GM12878 (cell line): ENCODE results near the gene ARTN. TPM values are rescaled to one million over a fixed set of nuclear protein-coding genes. Genes with fewer than 3 reads are reported as not detected.

Experiments
- ATAC-seq: fragments of 200-7000 bp; cut with Tn5 transposase; 3 replicates; pipeline ENCODE4 v1.9.1; 2020; ENCODE audit warnings: mild to moderate bottlenecking, moderate library complexity
- BruUV-seq: library from RNA; stranded (reverse); fragments of 400-500 nt; replicated peaks from 2 replicates; lab custom pipeline; 2021; lab: Mats Ljungman, UMichigan
- CTCF ChIA-PET: fragments of 300-600 bp; sonication (Branson Sonifier 250); formaldehyde crosslinking; extraction: SDS; loops from one replicate; lab custom pipeline; 2021; ENCODE audit warnings: inconsistent platforms; lab: Yijun Ruan, JAX
- POLR2A ChIA-PET: fragments of 350-600 bp; formaldehyde crosslinking; extraction: SDS; loops from one replicate; lab custom pipeline; 2021; ENCODE audit warnings: inconsistent platforms; lab: Charles Lee
- RAD21 ChIA-PET: fragments of 300-600 bp; sonication (Branson Sonifier 250); formaldehyde crosslinking; loops from one replicate; lab custom pipeline; 2023; ENCODE audit warnings: antibody characterized with exemption; ENCODE audit not compliant: unreplicated experiment; lab: Charles Lee
- SMC1A ChIA-PET: fragments of 300-600 bp; sonication (Branson Sonifier 250); formaldehyde crosslinking; loops from one replicate; lab custom pipeline; 2023; ENCODE audit not compliant: unreplicated experiment, uncharacterized antibody; lab: Charles Lee
- DNase-seq: peaks from one replicate; pipeline ENCODE4 v3.0.0-alpha.2; 2011; ENCODE audit warnings: low read depth, low spot score
- FAIRE-seq: peaks from 3 replicates; lab custom pipeline; 2011; peaks lifted over from hg19 to GRCh38; lab: Jason Lieb, UNC
- H2AFZ ChIP-seq: 2 replicates; pipeline ENCODE4 v1.6.0; 2011; ENCODE audit warnings: low read depth, low read length, control low read depth; ENCODE audit not compliant: control insufficient read depth
- H3K27ac ChIP-seq: 2 replicates; pipeline ENCODE4 v1.5.1; 2011; ENCODE audit warnings: control low read depth; ENCODE audit not compliant: control insufficient read depth, insufficient read depth
- H3K27me3 ChIP-seq, 2 experiments: replicated peaks in 1 of 2; 2 replicates each; pipeline versions ENCODE4 v1.6.0 to v1.6.1; 2011; ENCODE audit warnings: low read length in 1 of 2; ENCODE audit not compliant: control insufficient read depth in 2 of 2, insufficient read depth in 2 of 2
- H3K36me3 ChIP-seq, 2 experiments: 2 replicates each; pipeline ENCODE4 v1.5.1; 2011; ENCODE audit warnings: low read length in 1 of 2; ENCODE audit not compliant: control insufficient read depth in 2 of 2, insufficient read depth in 2 of 2
- H3K4me1 ChIP-seq: 2 replicates; pipeline ENCODE4 v1.6.1; 2011; ENCODE audit warnings: mild to moderate bottlenecking, low read length, moderate library complexity, mixed read lengths; ENCODE audit not compliant: control insufficient read depth, insufficient read depth
- H3K4me2 ChIP-seq: 2 replicates; pipeline ENCODE4 v1.6.0; 2011; ENCODE audit warnings: control low read depth; ENCODE audit not compliant: control insufficient read depth, insufficient read depth
- H3K4me3 ChIP-seq: fragments of 200-600 bp; sonication (generic); 2 replicates; pipeline ENCODE4 v1.5.1; 2016
- H3K79me2 ChIP-seq: 2 replicates; pipeline ENCODE4 v1.6.0; 2011; ENCODE audit warnings: low read length; ENCODE audit not compliant: control insufficient read depth, insufficient read depth
- H3K9ac ChIP-seq: 2 replicates; pipeline ENCODE4 v1.8.0; 2011; ENCODE audit warnings: low read length, control low read depth, mixed read lengths; ENCODE audit not compliant: control insufficient read depth, insufficient read depth
- H3K9me3 ChIP-seq: replicated peaks from 3 replicates; pipeline ENCODE4 v1.5.1; 2011; ENCODE audit warnings: mild to moderate bottlenecking, low read length; ENCODE audit not compliant: control insufficient read depth, insufficient read depth
- H4K20me1 ChIP-seq: 2 replicates; pipeline ENCODE4 v1.6.0; 2011; ENCODE audit not compliant: control insufficient read depth, insufficient read depth
- CHD2 ChIP-seq: IDR thresholded peaks from 2 replicates; pipeline ENCODE4 v1.6.1; 2011; ENCODE audit warnings: low read depth, low read length, improper control_type of control experiment, borderline replicate concordance
- FOXK2 ChIP-seq: fragments of 450-650 bp; IDR thresholded peaks from 2 replicates; pipeline ENCODE4 v1.6.1; 2017; ENCODE audit warnings: mild to moderate bottlenecking, moderate library complexity
- HDAC6 ChIP-seq: fragments of 200-600 bp; sonication (generic); IDR thresholded peaks from one replicate; pipeline ENCODE4 v1.8.0; 2017; ENCODE audit warnings: antibody characterized with exemption; ENCODE audit not compliant: unreplicated experiment
- IRF4 ChIP-seq: IDR thresholded peaks from 2 replicates; pipeline ENCODE4 v1.6.1; 2011; ENCODE audit warnings: low read depth, low read length
- PAX8 ChIP-seq: fragments of 450-650 bp; IDR thresholded peaks from 2 replicates; pipeline ENCODE4 v1.6.1; 2017; ENCODE audit warnings: mild to moderate bottlenecking, moderate library complexity
- RUNX3 ChIP-seq: IDR thresholded peaks from 2 replicates; pipeline ENCODE4 v1.6.1; 2012; ENCODE audit warnings: low read length, inconsistent platforms
- ZNF622 ChIP-seq: fragments of 450-650 bp; IDR thresholded peaks from 2 replicates; pipeline ENCODE4 v1.6.1; 2017; ENCODE audit warnings: mild to moderate bottlenecking, inconsistent platforms
- WGBS: methylation state at CpG from one replicate; pipeline ENCODE4 v1.1.6; 2016; ENCODE audit warnings: low lambda C conversion rate; ENCODE audit not compliant: insufficient replicate concordance, insufficient coverage; ENCODE audit errors: missing lambda C conversion rate; 5-methylcytosine and 5-hydroxymethylcytosine counted together
- in situ Hi-C: fragments of 300-500 bp; cut with MboI; formaldehyde crosslinking; loops from 9 replicates; pipeline ENCODE4 v1.14.3; 2018; ENCODE audit warnings: mixed read lengths
- intact Hi-C: fragments of 100-400 bp; cut with micrococcal nuclease; formaldehyde crosslinking; loops from one replicate; pipeline ENCODE4 v1.14.2; 2022; ENCODE audit not compliant: unreplicated experiment
- polyA plus RNA-seq, 11 experiments: library from polyadenylated mRNA; depleted of rRNA in 4 of 11; unstranded in 6 of 11; stranded (reverse) in 5 of 11; fragments of >200 nt; fragmentation: Nextera tagmentation in 4 of 11; fragmentation: Illumina TruSeq in 1 of 11; extraction: Ambion mirVana in 4 of 11; extraction: Trizol in 1 of 11; gene quantifications; 1 replicate in 1 of 11; 2 replicates in 10 of 11; pipeline versions ENCODE4 v1.2.1 to v1.2.3, GENCODE V29; 2011 to 2016; ENCODE audit warnings: inconsistent platforms in 2 of 11, missing spikeins in 2 of 11, low read depth in 1 of 11
- total RNA-seq, 4 experiments: library from RNA; depleted of rRNA in 3 of 4; stranded (reverse); fragments of >200 nt in 3 of 4; fragmentation: Illumina TruSeq in 1 of 4; extraction: Trizol in 1 of 4; gene quantifications; 2 replicates each; pipeline versions ENCODE4 v1.2.1 to v1.2.3, GENCODE V29; 2013 to 2021

Gene ARTN
- total and polyA plus RNA-seq, 10 of the 15 experiments (the other 5 are each of a cell fraction or from before 2014, with no cell fraction given): 0.06 to 2.1 (median 0.34) TPM; not detected in 1

GRCh38 chr1:43934986-43935324 is 1.4 kb downstream of the ARTN start:
- no peak for DNase-seq
- BruUV-seq: no TSS peak
- no peak for FAIRE-seq

GRCh38 chr1:43935711-43936427 is 2.3 kb downstream of the ARTN start:
- H3K27ac ChIP-seq: no peak overlapping the region
- no peaks in the 10 kb centered on the region for H4K20me1 ChIP-seq
- ChIA-PET CTCF (interaction anchor here (0.7 to 19.3 kb wide), 51 partner anchors 10 to 883 kb away, joined by 3 to 1117 read pairs (median 6); partner anchors contain the start of genes IPO13, KDM4A and ST3GAL3), RAD21 (interaction anchor here (0.9 to 13.3 kb wide), 26 partner anchors 9 to 697 kb away, joined by 3 to 587 read pairs (median 6); partner anchors contain the start of genes ATP6V0B, IPO13, KDM4A and PTPRF), POLR2A (interaction anchor here (0.6 to 1.9 kb wide), 6 partner anchors 9 to 172 kb away, joined by 3 to 24 read pairs (median 7); no protein-coding TSS in a partner anchor), SMC1A (interaction anchor here (0.7 to 8.7 kb wide), 33 partner anchors 9 to 709 kb away, joined by 3 to 481 read pairs (median 5); partner anchors contain the start of genes IPO13 and KDM4A)
- FAIRE-seq (no peak), ATAC-seq (no peak), DNase-seq (no peak)
- H3K79me2 ChIP-seq: no peaks in the 10 kb centered on the region
- H3K4me3 ChIP-seq: peak overlapping the region; percentile 47; the same call in 1 of the 2 replicates
- H3K4me2 ChIP-seq: peak overlapping the region; percentile 59
- H3K9ac ChIP-seq: no peak overlapping the region; the same call in 1 of the 2 replicates
- intact Hi-C loops (loop anchor here (2.0 kb wide), 1 partner anchor 407 kb away; no protein-coding TSS in a partner anchor), in situ Hi-C loops (loop anchor here (5.0 kb wide), 1 partner anchor 409 kb away; no protein-coding TSS in a partner anchor)
- WGBS: 57% methylated on average over 11 of the region's 48 CpGs
- H3K27me3 ChIP-seq: no peaks in the 10 kb centered on the region
- peaks cover 11% of the 10 kb centered on the region for H3K4me1 ChIP-seq
- no TSS peak for BruUV-seq
- no peaks in the 10 kb centered on the region for H3K9me3 ChIP-seq
- TF ChIP-seq CHD2: no peak
- TF ChIP-seq IRF4: no peak
- no peak for TF ChIP-seq FOXK2
- TF ChIP-seq HDAC6: no peak
- no peak for TF ChIP-seq ZNF622
- H2AFZ ChIP-seq: no peak overlapping the region; the same call in 1 of the 2 replicates
- H3K36me3 ChIP-seq: no peaks in the 10 kb centered on the region

More at GRCh38 chr1:43934986-43935324, 1.4 kb downstream of the ARTN start:
- Histone ChIP-seq H3K79me2 (no peaks in the 10 kb centered on the region), H3K27ac (no peak overlapping the region)
- 36% methylated on average over 5 of the region's 5 CpGs for WGBS
- TF ChIP-seq PAX8 (no peak), RUNX3 (peak; percentile 0; the same call in 1 of the 2 replicates)
- TF ChIP-seq, all 136 proteins: peak for 1
- ATAC-seq: no peak
- Histone ChIP-seq H3K4me3 (no peak overlapping the region), H3K4me2 (no peak overlapping the region), H3K4me1 (peaks cover 11% of the 10 kb centered on the region), H3K9me3 (no peaks in the 10 kb centered on the region), H4K20me1 (no peaks in the 10 kb centered on the region), H3K27me3 (no peaks in the 10 kb centered on the region), H2AFZ (no peak overlapping the region), H3K9ac (no peak overlapping the region), H3K36me3 (no peaks in the 10 kb centered on the region)
- intact Hi-C loops (loop anchor here (1.0 to 5.0 kb wide), 3 partner anchors 98 to 406 kb away; no protein-coding TSS in a partner anchor), in situ Hi-C loops (loop anchor here (5.0 kb wide), 2 partner anchors 173 to 408 kb away; no protein-coding TSS in a partner anchor)
- ChIA-PET SMC1A (interaction anchor here (0.6 to 8.7 kb wide), 52 partner anchors 9 to 708 kb away, joined by 3 to 481 read pairs (median 5); partner anchors contain the start of genes IPO13 and KDM4A), POLR2A (interaction anchor here (0.6 to 1.9 kb wide), 6 partner anchors 10 to 284 kb away, joined by 3 to 24 read pairs (median 6); no protein-coding TSS in a partner anchor), RAD21 (interaction anchor here (0.6 to 13.3 kb wide), 53 partner anchors 10 to 708 kb away, joined by 3 to 587 read pairs (median 4); partner anchors contain the start of genes ATP6V0B, IPO13, KDM4A and PTPRF), CTCF (interaction anchor here (0.6 to 19.3 kb wide), 97 partner anchors 11 to 882 kb away, joined by 3 to 1117 read pairs (median 5); partner anchors contain the start of genes IPO13, KDM4A and ST3GAL3)
